GM18519 (cell line): ENCODE measurements around the gene FHIT.

ENCODE experiments used
- ATAC-seq: cut with Tn5 transposase; IDR thresholded peaks from one replicate; pipeline ENCODE4 v1.9.1; 2021; ENCODE audit warnings: mild to moderate bottlenecking, moderate library complexity; ENCODE audit not compliant: unreplicated experiment, low FRiP score

FHIT gene

GRCh38 chr3:60319179-60319858 is 931.9 kb downstream of the FHIT start:
- no peak for ATAC-seq

- ATAC-seq: no peak
These were observed 935.0 kb downstream of the FHIT start for GRCh38 chr3:60316121-60316797.

- ATAC-seq: no peak
These were observed 937.2 kb downstream of the FHIT start for GRCh38 chr3:60313951-60314461.

GRCh38 chr3:60313231-60313798 is 937.9 kb downstream of the FHIT start:
- ATAC-seq: no peak

- no peak for ATAC-seq
These were observed 941.5 kb downstream of the FHIT start for GRCh38 chr3:60309539-60310268.

- ATAC-seq: no peak
These were observed 942.4 kb downstream of the FHIT start for GRCh38 chr3:60308808-60309207.

- no peak for ATAC-seq
These were observed 943.6 kb downstream of the FHIT start for GRCh38 chr3:60307562-60308199.

GRCh38 chr3:60304112-60304511 is 947.1 kb downstream of the FHIT start:
- no peak for ATAC-seq

GRCh38 chr3:60303160-60303559 is 948.1 kb downstream of the FHIT start:
- no peak for ATAC-seq

GRCh38 chr3:60301142-60301541 is 950.1 kb downstream of the FHIT start:
- ATAC-seq: no peak

- no peak for ATAC-seq
These were observed 953.1 kb downstream of the FHIT start for GRCh38 chr3:60298141-60298540.

GRCh38 chr3:60294181-60294580 is 957.1 kb downstream of the FHIT start:
- ATAC-seq: no peak

GRCh38 chr3:60291115-60291514 is 960.1 kb downstream of the FHIT start:
- ATAC-seq: no peak

- no peak for ATAC-seq
These were observed 961.1 kb downstream of the FHIT start for GRCh38 chr3:60290122-60290492.

GRCh38 chr3:60289341-60290121 is 961.7 kb downstream of the FHIT start:
- ATAC-seq: no peak

- ATAC-seq: no peak
These were observed 968.4 kb downstream of the FHIT start for GRCh38 chr3:60282866-60283265.

GRCh38 chr3:60281970-60282369 is 969.3 kb downstream of the FHIT start:
- ATAC-seq: no peak

GRCh38 chr3:60277361-60277800 is 973.9 kb downstream of the FHIT start:
- ATAC-seq: no peak

- no peak for ATAC-seq
These were observed 974.6 kb downstream of the FHIT start for GRCh38 chr3:60276615-60277014.

GRCh38 chr3:60274646-60275045 is 976.6 kb downstream of the FHIT start:
- no peak for ATAC-seq
